ENCODE data around the gene GABRB3.

Gene GABRB3

DNA sequence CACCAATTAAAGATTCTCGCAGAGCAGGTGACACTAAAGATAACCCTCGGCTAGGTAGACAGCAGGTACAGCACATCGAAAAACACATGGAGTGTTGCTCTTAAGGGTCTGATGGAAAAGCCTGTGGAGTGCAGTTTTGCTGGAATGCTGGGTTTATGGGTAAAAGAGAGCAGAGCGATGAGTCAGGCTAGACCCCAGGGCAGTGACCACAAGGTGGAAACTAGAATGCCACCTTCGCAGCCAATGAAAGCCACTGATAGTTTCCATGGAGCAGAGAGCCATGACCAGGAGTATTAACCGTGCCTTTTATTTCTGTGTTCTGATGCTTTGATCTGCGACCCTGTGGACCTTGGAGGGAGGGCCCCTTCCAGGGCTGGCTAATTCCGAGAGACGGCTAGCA, 149.8 kb downstream of the GABRB3 start:
- H3K27me3 ChIP-seq (ENCODE audit: control insufficient read depth, insufficient read depth, low read length) = no peaks in the 10 kb centered on the region
- H3K4me2 ChIP-seq (ENCODE audit: low read length) = no peak overlapping the region
- H3K9ac ChIP-seq (ENCODE audit: low read depth, low read length) = no peak overlapping the region
- peaks cover 21% of the 10 kb centered on the region for H3K9me3 ChIP-seq (replicated peaks; ENCODE audit: low read length)
- H3K4me3 ChIP-seq (ENCODE audit: low read length) = no peak overlapping the region
- H3K36me3 ChIP-seq (ENCODE audit: insufficient read depth, low read length) = no peaks in the 10 kb centered on the region
- no peaks in the 10 kb centered on the region for H3K4me1 ChIP-seq (ENCODE audit: control insufficient read depth, insufficient read depth, low read length)

GRCh38 chr15:26621816-26622215, 151.1 kb downstream of the GABRB3 start:
- Histone ChIP-seq H3K4me3 (ENCODE audit: low read length) (no peak overlapping the region), H3K36me3 (ENCODE audit: insufficient read depth, low read length) (no peaks in the 10 kb centered on the region), H3K4me1 (ENCODE audit: control insufficient read depth, insufficient read depth, low read length) (no peaks in the 10 kb centered on the region), H3K4me2 (ENCODE audit: low read length) (no peak overlapping the region), H3K9me3 (replicated peaks; ENCODE audit: low read length) (peaks cover 19% of the 10 kb centered on the region), H3K9ac (ENCODE audit: low read depth, low read length) (no peak overlapping the region), H3K27me3 (ENCODE audit: control insufficient read depth, insufficient read depth, low read length) (no peaks in the 10 kb centered on the region)

GRCh38 chr15:26620528-26621458, 152.1 kb downstream of the GABRB3 start:
- Histone ChIP-seq H3K36me3 (ENCODE audit: insufficient read depth, low read length) (no peaks in the 10 kb centered on the region), H3K9me3 (replicated peaks; ENCODE audit: low read length) (peaks cover 19% of the 10 kb centered on the region), H3K4me3 (ENCODE audit: low read length) (no peak overlapping the region), H3K4me2 (ENCODE audit: low read length) (no peak overlapping the region), H3K27me3 (ENCODE audit: control insufficient read depth, insufficient read depth, low read length) (no peaks in the 10 kb centered on the region), H3K9ac (ENCODE audit: low read depth, low read length) (no peak overlapping the region), H3K4me1 (ENCODE audit: control insufficient read depth, insufficient read depth, low read length) (no peaks in the 10 kb centered on the region)

DNA sequence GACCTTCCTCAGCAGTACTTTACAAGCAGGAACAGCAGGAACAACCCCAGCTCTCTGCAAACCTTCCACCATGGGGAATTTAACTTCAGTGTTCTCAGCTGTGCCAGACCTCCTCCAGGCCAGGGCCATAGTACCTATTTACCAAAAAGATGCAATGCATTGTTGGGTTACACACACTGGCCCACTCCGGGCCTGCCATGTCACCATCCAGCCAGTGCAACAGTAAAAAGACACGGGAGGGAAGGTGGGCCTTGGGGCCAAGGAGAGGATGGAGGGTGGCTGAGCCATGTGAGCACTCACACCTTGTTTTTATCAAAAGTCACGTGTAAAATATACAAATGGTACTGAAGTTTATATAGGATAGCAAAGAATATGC, 157.0 kb downstream of the GABRB3 start:
- no peak overlapping the region for H3K4me3 ChIP-seq (ENCODE audit: low read length)
- H3K36me3 ChIP-seq (ENCODE audit: insufficient read depth, low read length) = no peaks in the 10 kb centered on the region
- no peak overlapping the region for H3K4me2 ChIP-seq (ENCODE audit: low read length)
- peaks cover 6% of the 10 kb centered on the region for H3K9me3 ChIP-seq (replicated peaks; ENCODE audit: low read length)
- H3K4me1 ChIP-seq (ENCODE audit: control insufficient read depth, insufficient read depth, low read length) = no peaks in the 10 kb centered on the region
- H3K27me3 ChIP-seq (ENCODE audit: control insufficient read depth, insufficient read depth, low read length) = no peaks in the 10 kb centered on the region
- no peak overlapping the region for H3K9ac ChIP-seq (ENCODE audit: low read depth, low read length)

DNA sequence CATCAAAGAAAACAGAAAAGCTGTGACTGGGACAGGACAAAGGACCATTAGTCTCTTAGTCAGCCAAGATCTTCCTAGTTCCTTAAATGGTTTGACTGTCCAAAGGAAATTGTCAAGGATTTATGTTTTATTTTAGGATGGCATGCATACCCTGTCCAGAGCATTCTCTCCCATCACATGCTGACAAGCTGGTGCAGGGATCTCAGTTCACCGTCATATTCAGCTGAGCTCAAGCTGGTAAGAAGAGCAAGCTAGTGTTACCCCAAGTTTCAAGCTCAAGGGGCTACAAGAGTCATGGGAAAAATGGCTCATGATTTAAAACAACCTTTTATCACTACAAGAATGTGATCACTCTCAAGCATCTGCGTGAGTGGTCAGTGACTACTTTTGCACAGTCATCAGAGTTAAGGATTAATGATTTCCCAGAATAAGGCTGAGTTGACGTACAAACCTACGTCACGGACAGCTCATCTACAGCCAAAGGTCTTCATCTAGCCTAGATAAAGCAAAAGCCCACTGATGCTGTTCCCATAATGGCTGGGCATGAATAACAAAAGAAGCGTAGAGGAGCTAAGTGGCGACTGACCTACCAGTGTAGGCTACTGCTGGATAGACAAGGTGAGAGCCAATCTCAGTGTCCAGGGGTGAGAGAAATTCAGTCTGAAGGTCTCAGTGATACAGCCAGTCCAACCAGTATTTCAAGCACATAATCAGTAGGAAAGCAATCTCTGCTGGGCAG, 157.5 kb downstream of the GABRB3 start:
- H3K4me1 ChIP-seq (ENCODE audit: control insufficient read depth, insufficient read depth, low read length) = no peaks in the 10 kb centered on the region
- no peak overlapping the region for H3K4me2 ChIP-seq (ENCODE audit: low read length)
- no peak overlapping the region for H3K4me3 ChIP-seq (ENCODE audit: low read length)
- H3K27me3 ChIP-seq (ENCODE audit: control insufficient read depth, insufficient read depth, low read length) = no peaks in the 10 kb centered on the region
- H3K9ac ChIP-seq (ENCODE audit: low read depth, low read length) = no peak overlapping the region
- H3K36me3 ChIP-seq (ENCODE audit: insufficient read depth, low read length) = no peaks in the 10 kb centered on the region
- peaks cover 6% of the 10 kb centered on the region for H3K9me3 ChIP-seq (replicated peaks; ENCODE audit: low read length)

DNA sequence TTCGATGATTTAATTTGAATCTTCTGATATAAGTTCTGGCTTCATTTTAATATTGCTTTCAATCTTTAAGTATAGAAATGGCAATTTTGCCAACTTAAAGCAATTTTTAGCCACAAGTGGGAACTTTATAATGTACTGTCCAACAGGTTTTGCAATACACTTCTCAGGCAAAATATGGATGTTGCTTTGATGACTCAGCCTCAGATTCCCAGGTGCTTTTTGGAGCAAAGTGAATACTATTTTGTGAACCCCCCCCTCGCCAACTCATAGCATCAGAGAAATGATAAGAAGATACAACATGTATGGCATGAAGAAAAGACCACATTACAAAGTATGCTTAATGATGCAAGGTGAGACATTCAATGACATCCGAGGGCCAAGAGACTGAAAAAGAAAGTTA, 158.1 kb downstream of the GABRB3 start:
- H3K9ac ChIP-seq (ENCODE audit: low read depth, low read length) = no peak overlapping the region
- peaks cover 4% of the 10 kb centered on the region for H3K9me3 ChIP-seq (replicated peaks; ENCODE audit: low read length)
- no peak overlapping the region for H3K4me2 ChIP-seq (ENCODE audit: low read length)

GRCh38 chr15:26598704-26599103, 174.2 kb downstream of the GABRB3 start:
- Histone ChIP-seq H3K4me2 (ENCODE audit: low read length) (no peak overlapping the region), H3K9me3 (replicated peaks; ENCODE audit: low read length) (peaks cover 8% of the 10 kb centered on the region), H3K9ac (ENCODE audit: low read depth, low read length) (no peak overlapping the region), H3K27me3 (ENCODE audit: control insufficient read depth, insufficient read depth, low read length) (no peaks in the 10 kb centered on the region), H3K4me3 (ENCODE audit: low read length) (no peak overlapping the region), H3K4me1 (ENCODE audit: control insufficient read depth, insufficient read depth, low read length) (no peaks in the 10 kb centered on the region), H3K36me3 (ENCODE audit: insufficient read depth, low read length) (no peaks in the 10 kb centered on the region)

More for the DNA sequence above, 158.1 kb downstream of the GABRB3 start:
- H3K36me3 ChIP-seq (ENCODE audit: insufficient read depth, low read length) = no peaks in the 10 kb centered on the region
- H3K27me3 ChIP-seq (ENCODE audit: control insufficient read depth, insufficient read depth, low read length) = no peaks in the 10 kb centered on the region
- no peak overlapping the region for H3K4me3 ChIP-seq (ENCODE audit: low read length)
- H3K4me1 ChIP-seq (ENCODE audit: control insufficient read depth, insufficient read depth, low read length) = no peaks in the 10 kb centered on the region

DNA sequence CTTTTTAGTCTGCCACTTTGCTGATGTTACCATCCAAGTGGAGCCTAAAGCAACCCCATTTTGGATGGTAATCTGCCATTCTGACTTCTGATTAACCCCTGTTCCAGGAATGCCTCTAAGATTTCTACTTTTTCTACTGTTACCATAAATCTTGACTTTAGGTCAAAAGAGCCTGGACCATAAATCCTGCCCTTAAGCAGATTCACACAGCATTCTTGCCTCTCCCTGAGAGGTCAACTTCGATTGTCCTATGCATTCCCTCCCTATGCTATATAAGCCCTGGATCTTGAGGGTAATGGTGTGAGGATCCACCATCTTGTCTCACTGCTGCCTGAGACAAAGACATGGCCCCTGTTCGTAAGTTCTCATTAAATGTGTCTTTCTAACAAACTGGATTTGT, 177.3 kb downstream of the GABRB3 start:
- Histone ChIP-seq H3K9me3 (replicated peaks; ENCODE audit: low read length) (peaks cover 17% of the 10 kb centered on the region), H3K4me2 (ENCODE audit: low read length) (no peak overlapping the region), H3K4me1 (ENCODE audit: control insufficient read depth, insufficient read depth, low read length) (no peaks in the 10 kb centered on the region), H3K36me3 (ENCODE audit: insufficient read depth, low read length) (no peaks in the 10 kb centered on the region), H3K9ac (ENCODE audit: low read depth, low read length) (no peak overlapping the region), H3K4me3 (ENCODE audit: low read length) (no peak overlapping the region), H3K27me3 (ENCODE audit: control insufficient read depth, insufficient read depth, low read length) (no peaks in the 10 kb centered on the region)

DNA sequence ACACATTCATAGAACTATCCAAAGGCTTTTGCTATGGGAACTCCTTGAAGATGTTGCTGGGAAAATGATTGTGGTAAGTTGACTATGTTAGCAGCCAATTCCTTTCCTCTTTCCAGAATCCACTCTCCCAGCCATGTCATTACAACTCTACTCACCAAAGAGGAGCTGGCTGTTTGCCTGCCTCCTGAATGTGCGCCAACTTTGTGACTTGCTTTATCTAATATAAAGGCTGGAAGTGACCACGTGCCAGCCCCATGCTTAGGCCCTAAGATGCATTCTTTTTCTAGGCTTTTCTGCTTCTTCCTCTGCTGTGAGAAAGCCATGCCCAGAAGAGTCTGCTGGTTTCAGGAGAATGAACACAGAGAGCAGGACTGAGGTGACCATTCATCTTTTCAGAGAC, 182.2 kb downstream of the GABRB3 start:
- Histone ChIP-seq H3K4me3 (ENCODE audit: low read length) (no peak overlapping the region), H3K4me1 (ENCODE audit: control insufficient read depth, insufficient read depth, low read length) (no peaks in the 10 kb centered on the region), H3K27me3 (ENCODE audit: control insufficient read depth, insufficient read depth, low read length) (no peaks in the 10 kb centered on the region), H3K4me2 (ENCODE audit: low read length) (no peak overlapping the region), H3K36me3 (ENCODE audit: insufficient read depth, low read length) (no peaks in the 10 kb centered on the region), H3K9ac (ENCODE audit: low read depth, low read length) (no peak overlapping the region), H3K9me3 (replicated peaks; ENCODE audit: low read length) (peaks cover 16% of the 10 kb centered on the region)

DNA sequence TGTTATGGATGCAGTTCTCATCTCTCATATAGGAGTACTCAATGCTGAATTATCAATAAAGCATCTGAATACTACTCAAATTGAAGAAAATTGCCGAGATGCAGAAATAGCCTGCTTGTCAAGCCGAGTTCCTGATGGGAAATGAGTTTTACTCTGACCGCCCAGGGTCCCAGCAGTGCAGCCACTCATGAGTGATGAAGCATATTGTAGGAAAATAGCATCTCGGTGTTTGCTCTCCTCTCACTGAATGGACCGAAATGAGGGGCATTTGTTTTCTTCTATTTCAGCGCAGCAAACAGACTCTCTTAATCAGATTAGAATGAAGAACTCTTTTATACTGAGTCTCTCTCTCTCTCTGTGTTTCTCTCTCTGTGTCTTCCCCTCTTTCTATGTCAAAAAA, 190.0 kb downstream of the GABRB3 start:
- H3K4me3 ChIP-seq (ENCODE audit: low read length) = no peak overlapping the region
- no peaks in the 10 kb centered on the region for H3K27me3 ChIP-seq (ENCODE audit: control insufficient read depth, insufficient read depth, low read length)

GRCh38 chr15:26580943-26581342, 191.9 kb downstream of the GABRB3 start:
- H3K9ac ChIP-seq (ENCODE audit: low read depth, low read length) = no peak overlapping the region
- no peaks in the 10 kb centered on the region for H3K4me1 ChIP-seq (ENCODE audit: control insufficient read depth, insufficient read depth, low read length)
- peaks cover 29% of the 10 kb centered on the region for H3K9me3 ChIP-seq (replicated peaks; ENCODE audit: low read length)
- H3K4me3 ChIP-seq (ENCODE audit: low read length) = no peak overlapping the region
- H3K4me2 ChIP-seq (ENCODE audit: low read length) = no peak overlapping the region
- H3K27me3 ChIP-seq (ENCODE audit: control insufficient read depth, insufficient read depth, low read length) = no peaks in the 10 kb centered on the region
- H3K36me3 ChIP-seq (ENCODE audit: insufficient read depth, low read length) = no peaks in the 10 kb centered on the region

More for the DNA sequence above, 190.0 kb downstream of the GABRB3 start:
- H3K36me3 ChIP-seq (ENCODE audit: insufficient read depth, low read length) = no peaks in the 10 kb centered on the region
- H3K9me3 ChIP-seq (replicated peaks; ENCODE audit: low read length) = peaks cover 29% of the 10 kb centered on the region
- H3K4me2 ChIP-seq (ENCODE audit: low read length) = no peak overlapping the region
- H3K4me1 ChIP-seq (ENCODE audit: control insufficient read depth, insufficient read depth, low read length) = no peaks in the 10 kb centered on the region
- H3K9ac ChIP-seq (ENCODE audit: low read depth, low read length) = no peak overlapping the region

Measured in skeletal muscle satellite cell (primary cell).